Measurements from ENCODE around the gene KHSRP.

KHSRP gene

GRCh38 chr19:6459262-6460098 lies 34.9 kb upstream of the KHSRP start, which contains the start of gene SLC25A23:
TSS of gene SLC25A23 (minus strand) at chr19:6459792. CDS start at chr19:6459628, 164 bp downstream.
- peak within 1 kb of the TSS; percentile 62 for H3K9ac ChIP-seq (ENCODE audit: low read length)
- H3K36me3 ChIP-seq (ENCODE audit: control insufficient read depth, insufficient read depth, low read length) = peaks cover 9% of the 10 kb centered on the region
- peak within 1 kb of the TSS; percentile 77 for H3K27ac ChIP-seq (ENCODE audit: low read depth, low read length)
- H3K27me3 ChIP-seq (ENCODE audit: control insufficient read depth, insufficient read depth, low read length) = peaks cover 4% of the 10 kb centered on the region
- peaks cover 7% of the 10 kb centered on the region for H3K4me1 ChIP-seq (ENCODE audit: control insufficient read depth, insufficient read depth, low read length)
- peak within 1 kb of the TSS; percentile 92 for H3K4me3 ChIP-seq (ENCODE audit: low read length)

GRCh38 chr19:6458695-6459261 lies 34.2 kb upstream of the KHSRP start:
- Histone ChIP-seq H3K27ac (ENCODE audit: low read depth, low read length) (peak overlapping the region; percentile 77), H3K4me1 (ENCODE audit: control insufficient read depth, insufficient read depth, low read length) (peaks cover 7% of the 10 kb centered on the region), H3K9ac (ENCODE audit: low read length) (no peak overlapping the region), H3K36me3 (ENCODE audit: control insufficient read depth, insufficient read depth, low read length) (peaks cover 16% of the 10 kb centered on the region), H3K27me3 (ENCODE audit: control insufficient read depth, insufficient read depth, low read length) (peaks cover under 1% of the 10 kb centered on the region), H3K4me3 (ENCODE audit: low read length) (peak overlapping the region; percentile 92)

- peaks cover 7% of the 10 kb centered on the region for H3K4me1 ChIP-seq (ENCODE audit: control insufficient read depth, insufficient read depth, low read length)
These were observed 33.5 kb upstream of the KHSRP start for GRCh38 chr19:6457958-6458694.

GRCh38 chr19:6455924-6456323 lies 31.3 kb upstream of the KHSRP start:
- no peaks in the 10 kb centered on the region for H3K27me3 ChIP-seq (ENCODE audit: control insufficient read depth, insufficient read depth, low read length)
- no peak overlapping the region for H3K4me3 ChIP-seq (ENCODE audit: low read length)
- H3K27ac ChIP-seq (ENCODE audit: low read depth, low read length) = no peak overlapping the region
- H3K9ac ChIP-seq (ENCODE audit: low read length) = no peak overlapping the region
- peaks cover 24% of the 10 kb centered on the region for H3K36me3 ChIP-seq (ENCODE audit: control insufficient read depth, insufficient read depth, low read length)
- H3K4me1 ChIP-seq (ENCODE audit: control insufficient read depth, insufficient read depth, low read length) = peaks cover 7% of the 10 kb centered on the region

More at GRCh38 chr19:6457958-6458694, 33.5 kb upstream of the KHSRP start:
- no peaks in the 10 kb centered on the region for H3K27me3 ChIP-seq (ENCODE audit: control insufficient read depth, insufficient read depth, low read length)
- peak overlapping the region; percentile 92 for H3K4me3 ChIP-seq (ENCODE audit: low read length)
- no peak overlapping the region for H3K9ac ChIP-seq (ENCODE audit: low read length)
- peak overlapping the region; percentile 77 for H3K27ac ChIP-seq (ENCODE audit: low read depth, low read length)
- peaks cover 19% of the 10 kb centered on the region for H3K36me3 ChIP-seq (ENCODE audit: control insufficient read depth, insufficient read depth, low read length)

GRCh38 chr19:6453951-6454565 lies 29.4 kb upstream of the KHSRP start:
- H3K4me3 ChIP-seq (ENCODE audit: low read length) = no peak overlapping the region
- no peaks in the 10 kb centered on the region for H3K27me3 ChIP-seq (ENCODE audit: control insufficient read depth, insufficient read depth, low read length)
- H3K4me1 ChIP-seq (ENCODE audit: control insufficient read depth, insufficient read depth, low read length) = peaks cover 7% of the 10 kb centered on the region

GRCh38 chr19:6452899-6453298 lies 28.3 kb upstream of the KHSRP start:
- H3K4me3 ChIP-seq (ENCODE audit: low read length) = no peak overlapping the region
- no peak overlapping the region for H3K27ac ChIP-seq (ENCODE audit: low read depth, low read length)
- no peaks in the 10 kb centered on the region for H3K27me3 ChIP-seq (ENCODE audit: control insufficient read depth, insufficient read depth, low read length)
- H3K4me1 ChIP-seq (ENCODE audit: control insufficient read depth, insufficient read depth, low read length) = no peaks in the 10 kb centered on the region
- no peak overlapping the region for H3K9ac ChIP-seq (ENCODE audit: low read length)
- peaks cover 27% of the 10 kb centered on the region for H3K36me3 ChIP-seq (ENCODE audit: control insufficient read depth, insufficient read depth, low read length)

More at GRCh38 chr19:6453951-6454565, 29.4 kb upstream of the KHSRP start:
- H3K36me3 ChIP-seq (ENCODE audit: control insufficient read depth, insufficient read depth, low read length) = peaks cover 27% of the 10 kb centered on the region
- H3K27ac ChIP-seq (ENCODE audit: low read depth, low read length) = no peak overlapping the region
- H3K9ac ChIP-seq (ENCODE audit: low read length) = no peak overlapping the region

GRCh38 chr19:6452223-6452614 lies 27.6 kb upstream of the KHSRP start:
- H3K27ac ChIP-seq (ENCODE audit: low read depth, low read length) = no peak overlapping the region
- peaks cover 27% of the 10 kb centered on the region for H3K36me3 ChIP-seq (ENCODE audit: control insufficient read depth, insufficient read depth, low read length)

GRCh38 chr19:6451583-6452222 lies 27.1 kb upstream of the KHSRP start:
- Histone ChIP-seq H3K36me3 (ENCODE audit: control insufficient read depth, insufficient read depth, low read length) (peaks cover 27% of the 10 kb centered on the region), H3K4me1 (ENCODE audit: control insufficient read depth, insufficient read depth, low read length) (no peaks in the 10 kb centered on the region), H3K4me3 (ENCODE audit: low read length) (no peak overlapping the region), H3K27ac (ENCODE audit: low read depth, low read length) (no peak overlapping the region), H3K9ac (ENCODE audit: low read length) (no peak overlapping the region), H3K27me3 (ENCODE audit: control insufficient read depth, insufficient read depth, low read length) (no peaks in the 10 kb centered on the region)

More at GRCh38 chr19:6452223-6452614, 27.6 kb upstream of the KHSRP start:
- Histone ChIP-seq H3K4me3 (ENCODE audit: low read length) (no peak overlapping the region), H3K27me3 (ENCODE audit: control insufficient read depth, insufficient read depth, low read length) (no peaks in the 10 kb centered on the region), H3K4me1 (ENCODE audit: control insufficient read depth, insufficient read depth, low read length) (no peaks in the 10 kb centered on the region), H3K9ac (ENCODE audit: low read length) (no peak overlapping the region)

GRCh38 chr19:6450166-6450565 lies 25.6 kb upstream of the KHSRP start:
- Histone ChIP-seq H3K4me1 (ENCODE audit: control insufficient read depth, insufficient read depth, low read length) (no peaks in the 10 kb centered on the region), H3K36me3 (ENCODE audit: control insufficient read depth, insufficient read depth, low read length) (peaks cover 22% of the 10 kb centered on the region), H3K4me3 (ENCODE audit: low read length) (no peak overlapping the region), H3K9ac (ENCODE audit: low read length) (no peak overlapping the region), H3K27ac (ENCODE audit: low read depth, low read length) (no peak overlapping the region), H3K27me3 (ENCODE audit: control insufficient read depth, insufficient read depth, low read length) (no peaks in the 10 kb centered on the region)

- Histone ChIP-seq H3K27me3 (ENCODE audit: control insufficient read depth, insufficient read depth, low read length) (no peaks in the 10 kb centered on the region), H3K4me3 (ENCODE audit: low read length) (no peak overlapping the region), H3K9ac (ENCODE audit: low read length) (no peak overlapping the region), H3K4me1 (ENCODE audit: control insufficient read depth, insufficient read depth, low read length) (no peaks in the 10 kb centered on the region), H3K36me3 (ENCODE audit: control insufficient read depth, insufficient read depth, low read length) (peaks cover 9% of the 10 kb centered on the region), H3K27ac (ENCODE audit: low read depth, low read length) (no peak overlapping the region)
These were observed 23.4 kb upstream of the KHSRP start for GRCh38 chr19:6448045-6448444.

GRCh38 chr19:6446452-6446851 lies 21.8 kb upstream of the KHSRP start:
- Histone ChIP-seq H3K4me3 (ENCODE audit: low read length) (no peak overlapping the region), H3K36me3 (ENCODE audit: control insufficient read depth, insufficient read depth, low read length) (peaks cover 6% of the 10 kb centered on the region)

More at GRCh38 chr19:6446452-6446851, 21.8 kb upstream of the KHSRP start:
- Histone ChIP-seq H3K27me3 (ENCODE audit: control insufficient read depth, insufficient read depth, low read length) (no peaks in the 10 kb centered on the region), H3K27ac (ENCODE audit: low read depth, low read length) (no peak overlapping the region), H3K4me1 (ENCODE audit: control insufficient read depth, insufficient read depth, low read length) (no peaks in the 10 kb centered on the region), H3K9ac (ENCODE audit: low read length) (no peak overlapping the region)

Measured in rectal smooth muscle tissue (tissue), 1 donor.